Measurements from ENCODE around the gene CDC45. TPM values are rescaled to one million over a fixed set of nuclear protein-coding genes. Genes with fewer than 3 reads are reported as not detected.

Gene CDC45
- total RNA-seq, 4 donors from 2014 or later = 0.98 TPM; not detected in 3

DNA sequence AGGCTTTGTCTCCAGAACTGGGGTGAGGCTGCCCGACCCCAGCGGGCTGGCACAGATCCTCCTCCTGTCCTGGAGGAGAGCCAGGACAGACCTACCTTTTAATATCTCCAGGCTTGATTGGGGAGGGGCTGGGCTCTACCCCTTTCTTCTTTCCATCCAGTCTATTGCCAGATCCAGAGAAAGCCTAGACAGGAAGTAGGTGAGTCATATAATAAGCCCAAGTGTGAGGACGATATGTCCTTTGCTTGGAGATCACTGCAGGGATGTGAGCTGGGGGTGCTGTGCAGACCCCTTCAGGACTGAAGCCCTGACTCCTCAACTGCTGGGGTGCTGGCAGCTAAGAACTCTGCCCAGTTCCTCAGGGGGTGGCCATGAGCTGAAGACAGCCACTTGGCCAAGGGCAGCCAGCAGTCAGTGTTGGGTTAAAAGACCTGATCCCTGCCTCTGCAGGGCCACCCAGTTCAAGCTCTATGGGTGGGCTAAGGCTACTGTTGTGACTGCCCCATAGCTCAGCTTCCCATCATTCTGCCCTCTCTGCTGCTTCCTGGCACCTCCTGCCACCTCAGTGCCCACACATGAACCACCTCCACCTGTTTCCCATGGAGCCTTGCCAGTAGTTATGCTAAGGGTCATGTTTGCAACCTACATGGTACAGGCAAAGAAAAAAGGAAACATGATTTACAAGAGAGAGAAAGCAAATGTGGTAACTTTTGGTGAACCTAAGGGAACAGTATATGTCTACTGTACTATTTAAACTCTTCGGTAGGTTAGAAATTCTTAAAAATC is 23.9 kb upstream of the CDC45 start:
- Histone ChIP-seq H3K27me3 (no peaks in the 10 kb centered on the region), H3K9me3 (no peaks in the 10 kb centered on the region), H3K27ac (no peak overlapping the region), H3K4me1 (no peaks in the 10 kb centered on the region), H3K4me3 (no peak overlapping the region), H3K36me3 (peaks cover 0 to 87% (median 0%) of the 10 kb centered on the region in 3 donors)
- DNase-seq (ENCODE audit: low spot score in 2 of 2) = no peak
- WGBS, 2 donors = 68 to 69% methylated on average over 4 of the region's 4 CpGs
- TF ChIP-seq, protein P1, sequence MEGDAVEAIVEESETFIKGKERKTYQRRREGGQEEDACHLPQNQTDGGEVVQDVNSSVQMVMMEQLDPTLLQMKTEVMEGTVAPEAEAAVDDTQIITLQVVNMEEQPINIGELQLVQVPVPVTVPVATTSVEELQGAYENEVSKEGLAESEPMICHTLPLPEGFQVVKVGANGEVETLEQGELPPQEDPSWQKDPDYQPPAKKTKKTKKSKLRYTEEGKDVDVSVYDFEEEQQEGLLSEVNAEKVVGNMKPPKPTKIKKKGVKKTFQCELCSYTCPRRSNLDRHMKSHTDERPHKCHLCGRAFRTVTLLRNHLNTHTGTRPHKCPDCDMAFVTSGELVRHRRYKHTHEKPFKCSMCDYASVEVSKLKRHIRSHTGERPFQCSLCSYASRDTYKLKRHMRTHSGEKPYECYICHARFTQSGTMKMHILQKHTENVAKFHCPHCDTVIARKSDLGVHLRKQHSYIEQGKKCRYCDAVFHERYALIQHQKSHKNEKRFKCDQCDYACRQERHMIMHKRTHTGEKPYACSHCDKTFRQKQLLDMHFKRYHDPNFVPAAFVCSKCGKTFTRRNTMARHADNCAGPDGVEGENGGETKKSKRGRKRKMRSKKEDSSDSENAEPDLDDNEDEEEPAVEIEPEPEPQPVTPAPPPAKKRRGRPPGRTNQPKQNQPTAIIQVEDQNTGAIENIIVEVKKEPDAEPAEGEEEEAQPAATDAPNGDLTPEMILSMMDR (IDR thresholded peaks at IDR 0.05) = no peak
- TF ChIP-seq EP300 (IDR thresholded peaks at IDR 0.05) = no peak
- no peak for TF ChIP-seq POLR2A (IDR thresholded peaks at IDR 0.05)

DNA sequence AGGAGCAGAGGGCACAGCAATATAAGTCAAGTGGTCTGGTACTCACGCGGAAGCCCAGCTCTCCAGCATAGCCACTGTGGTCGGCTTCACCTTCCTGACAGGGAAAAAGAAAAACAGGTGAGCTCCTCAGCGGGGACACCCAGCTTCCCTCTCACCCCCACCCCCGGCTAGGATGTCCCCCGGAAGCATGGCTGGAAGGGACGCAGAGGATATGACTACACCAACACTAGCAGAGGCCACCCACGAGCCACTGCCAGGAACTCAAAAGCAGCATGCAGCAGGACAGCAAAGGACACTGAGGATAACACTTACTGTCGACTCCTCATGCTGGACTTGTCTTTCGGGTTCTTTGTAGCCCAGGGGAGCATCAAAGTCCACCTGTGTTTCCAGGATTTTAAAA is 23.2 kb upstream of the CDC45 start:
- Histone ChIP-seq H3K27ac (no peak overlapping the region), H3K4me1 (no peaks in the 10 kb centered on the region), H3K9me3 (no peaks in the 10 kb centered on the region), H3K27me3 (no peaks in the 10 kb centered on the region), H3K4me3 (no peak overlapping the region), H3K36me3 (peaks cover 0 to 90% (median 0%) of the 10 kb centered on the region in 3 donors)
- no peak for TF ChIP-seq EP300 (IDR thresholded peaks at IDR 0.05)
- TF ChIP-seq, protein P1 (IDR thresholded peaks at IDR 0.05) = no peak
- TF ChIP-seq POLR2A (IDR thresholded peaks at IDR 0.05) = no peak
- DNase-seq (ENCODE audit: low spot score in 2 of 2) = no peak
- 90% methylated on average over 10 of the region's 10 CpGs for WGBS, 2 donors

DNA sequence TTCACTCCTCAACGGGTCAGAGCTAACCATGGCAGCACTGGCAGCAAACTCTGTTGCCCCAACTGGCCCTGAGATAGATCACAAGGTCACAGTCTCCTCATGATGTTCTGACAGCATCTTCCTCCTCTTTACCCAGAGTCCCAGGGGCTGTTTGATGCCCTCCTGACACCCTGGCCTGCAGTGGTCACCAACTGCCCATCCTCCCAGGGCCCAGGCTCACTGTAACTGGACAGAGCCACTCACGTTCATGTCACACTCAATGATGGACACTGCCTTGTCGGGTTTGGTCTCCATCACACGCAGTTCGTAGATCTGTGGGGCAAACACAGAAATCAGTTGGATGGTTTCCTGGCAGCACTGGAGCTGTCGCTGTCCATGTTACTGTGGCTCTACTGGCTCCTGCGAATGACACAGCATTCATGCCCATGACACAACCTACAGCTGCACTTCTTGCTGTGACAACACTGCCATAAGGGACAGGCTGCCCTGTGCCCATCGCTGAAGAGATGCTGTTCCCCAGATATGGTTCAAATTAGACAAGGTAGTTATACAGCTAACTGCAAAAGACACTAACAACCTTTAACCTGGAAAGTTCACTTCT is 21.8 kb upstream of the CDC45 start:
- 87 to 94% methylated on average over 8 of the region's 8 CpGs for WGBS, 2 donors
- H3K4me1 ChIP-seq = no peaks in the 10 kb centered on the region
- no peaks in the 10 kb centered on the region for H3K27me3 ChIP-seq
- no peak for DNase-seq (ENCODE audit: low spot score in 2 of 2)
- peaks cover 0 to 90% (median 0%) of the 10 kb centered on the region in 3 donors for H3K36me3 ChIP-seq
- no peaks in the 10 kb centered on the region for H3K9me3 ChIP-seq
- H3K27ac ChIP-seq = no peak overlapping the region
- no peak for TF ChIP-seq EP300 (IDR thresholded peaks at IDR 0.05)
- TF ChIP-seq POLR2A (IDR thresholded peaks at IDR 0.05) = no peak
- TF ChIP-seq, protein P1 (IDR thresholded peaks at IDR 0.05) = no peak
- no peak overlapping the region for H3K4me3 ChIP-seq

DNA sequence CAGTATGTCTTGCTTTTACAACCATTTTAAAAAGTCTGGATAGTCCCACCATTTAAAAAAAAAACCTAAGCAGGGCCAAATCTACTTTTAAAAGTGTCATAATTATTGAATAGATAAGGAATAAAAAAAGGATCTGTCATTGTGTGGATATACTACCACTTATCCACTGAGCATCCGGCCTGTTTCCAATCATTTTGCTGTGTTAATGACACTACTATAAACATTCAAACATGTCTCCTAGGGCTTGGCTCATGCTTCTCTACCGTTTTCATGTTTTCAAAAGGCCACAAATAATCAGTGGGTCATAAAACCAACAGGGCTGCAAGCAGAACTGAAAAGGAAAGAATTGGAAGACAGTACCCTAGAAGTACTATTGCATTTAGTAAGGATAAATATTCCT is 19.7 kb upstream of the CDC45 start:
- TF ChIP-seq, protein P1 (IDR thresholded peaks at IDR 0.05) = no peak
- TF ChIP-seq POLR2A (IDR thresholded peaks at IDR 0.05) (no peak), EP300 (IDR thresholded peaks at IDR 0.05) (no peak)
- no peaks in the 10 kb centered on the region for H3K9me3 ChIP-seq
- H3K27ac ChIP-seq = no peak overlapping the region
- no peaks in the 10 kb centered on the region for H3K4me1 ChIP-seq
- 80 to 81% methylated on average over 2 of the region's 2 CpGs for WGBS, 2 donors
- DNase-seq (ENCODE audit: low spot score in 2 of 2) = no peak
- no peaks in the 10 kb centered on the region for H3K27me3 ChIP-seq
- H3K36me3 ChIP-seq = peaks cover 0 to 88% (median 10%) of the 10 kb centered on the region in 3 donors
- no peak overlapping the region for H3K4me3 ChIP-seq

DNA sequence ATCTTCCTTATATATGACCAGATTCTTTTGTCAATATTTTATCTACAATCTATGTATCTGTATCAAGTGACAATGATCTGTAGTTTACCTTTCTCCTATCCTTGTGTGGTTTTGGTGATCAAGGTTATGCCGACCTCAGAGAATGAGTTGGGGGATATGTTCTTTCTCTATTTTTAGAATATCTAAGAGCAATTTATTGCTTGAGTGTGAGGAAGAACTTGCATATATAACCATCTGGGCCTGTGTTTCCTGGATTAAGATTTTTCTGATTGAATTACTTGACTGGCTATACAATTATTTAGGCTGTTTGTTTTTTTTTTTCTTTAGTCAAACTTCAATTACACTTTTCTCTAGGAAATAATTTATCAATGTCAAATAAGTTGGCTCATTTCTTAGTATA is 18.2 kb upstream of the CDC45 start:
- TF ChIP-seq EP300 (IDR thresholded peaks at IDR 0.05) = no peak
- no peak for TF ChIP-seq POLR2A (IDR thresholded peaks at IDR 0.05)
- no peaks in the 10 kb centered on the region for H3K27me3 ChIP-seq
- H3K9me3 ChIP-seq = no peaks in the 10 kb centered on the region
- H3K4me3 ChIP-seq = no peak overlapping the region
- no peaks in the 10 kb centered on the region for H3K4me1 ChIP-seq
- H3K36me3 ChIP-seq = peaks cover 0 to 88% (median 17%) of the 10 kb centered on the region in 3 donors
- DNase-seq (ENCODE audit: low spot score in 2 of 2) = no peak
- 92 to 97% methylated on average over 1 of the region's 1 CpG for WGBS, 2 donors
- no peak overlapping the region for H3K27ac ChIP-seq

All from tibial nerve (tissue), 4 donors.